ENCODE results near the gene CCDC141.

GRCh38 chr2:178882666-178883440 lies 167.1 kb downstream of the CCDC141 start:
- TF ChIP-seq GATA3 (IDR thresholded peaks at IDR 0.05; ENCODE audit: low read depth, low read length) (no peak), GATA2 (IDR thresholded peaks at IDR 0.05; ENCODE audit: low read depth, low read length) (no peak)

Measured in SH-SY5Y (cell line).